Measurements from ENCODE around the gene KRT33B.
"Not testable (repeated sequence)": the region's sequence is repeated elsewhere in the genome, so short reads cannot be mapped to it uniquely, and the experiment has no call there.

The KRT33B gene

GRCh38 chr17:41393294-41393693, 23.7 kb upstream of the KRT33B start:
- no peak for DNase-seq (ENCODE audit: low read depth)

- no peak for DNase-seq (ENCODE audit: low read depth)
Measured at GRCh38 chr17:41392278-41392677, 22.7 kb upstream of the KRT33B start.

- no peak for DNase-seq (ENCODE audit: low read depth)
Measured at GRCh38 chr17:41391535-41391934, 21.9 kb upstream of the KRT33B start.

- DNase-seq (ENCODE audit: low read depth), result no peak
Measured at GRCh38 chr17:41390411-41390938, 20.9 kb upstream of the KRT33B start.

GRCh38 chr17:41387670-41388069, 18.1 kb upstream of the KRT33B start:
- DNase-seq (ENCODE audit: low read depth), result no peak

- DNase-seq (ENCODE audit: low read depth), result no peak
Measured at GRCh38 chr17:41386227-41386626, 16.6 kb upstream of the KRT33B start.

- DNase-seq (ENCODE audit: low read depth), result no peak
Measured at GRCh38 chr17:41383690-41384089, 14.1 kb upstream of the KRT33B start.

GRCh38 chr17:41382394-41382793, 12.8 kb upstream of the KRT33B start:
- peak; percentile 67 for DNase-seq (ENCODE audit: low read depth)

GRCh38 chr17:41381943-41382342, 12.3 kb upstream of the KRT33B start, which contains the start of gene KRT34:
KRT34 (minus strand) TSS chr17:41382306; CDS start chr17:41382246, 60 bp downstream.
- DNase-seq (ENCODE audit: low read depth), result not testable (repeated sequence)

- DNase-seq (ENCODE audit: low read depth), result peak; percentile 83
Measured at GRCh38 chr17:41380091-41380490, 10.5 kb upstream of the KRT33B start.

- no peak for DNase-seq (ENCODE audit: low read depth)
Measured at GRCh38 chr17:41377546-41377945, 7.9 kb upstream of the KRT33B start.

- no peak for DNase-seq (ENCODE audit: low read depth)
Measured at GRCh38 chr17:41369023-41369422, 590 bp downstream of the KRT33B start.

- no peak for DNase-seq (ENCODE audit: low read depth)
Measured at GRCh38 chr17:41367426-41368075, 2.1 kb downstream of the KRT33B start.

GRCh38 chr17:41366070-41366469, 3.5 kb downstream of the KRT33B start:
- DNase-seq (ENCODE audit: low read depth), result no peak

GRCh38 chr17:41363881-41364280, 5.7 kb downstream of the KRT33B start:
- no peak for DNase-seq (ENCODE audit: low read depth)

GRCh38 chr17:41360296-41360995, 9.2 kb downstream of the KRT33B start:
- DNase-seq (ENCODE audit: low read depth), result no peak

GRCh38 chr17:41354536-41354935, 15.1 kb downstream of the KRT33B start:
- no peak for DNase-seq (ENCODE audit: low read depth)

GRCh38 chr17:41352597-41353366, 16.8 kb downstream of the KRT33B start:
- DNase-seq (ENCODE audit: low read depth), result no peak

GRCh38 chr17:41351177-41351576, 18.4 kb downstream of the KRT33B start:
- DNase-seq (ENCODE audit: low read depth), result no peak

- not testable (repeated sequence) for DNase-seq (ENCODE audit: low read depth)
Measured at GRCh38 chr17:41350381-41350878, 19.2 kb downstream of the KRT33B start, which contains the start of gene KRT33A. KRT33A (minus strand) TSS chr17:41350828; CDS start chr17:41350767, 61 bp downstream.

GRCh38 chr17:41347869-41348760, 21.5 kb downstream of the KRT33B start:
- no peak for DNase-seq (ENCODE audit: low read depth)
